D341Med (cell line): ENCODE data around the gene SEZ6L2.
"Not testable (repeated sequence)": the region's sequence is repeated elsewhere in the genome, so short reads cannot be mapped to it uniquely, and the experiment has no call there.

Experiments
- DNase-seq: peaks from one replicate; pipeline ENCODE4 v3.0.0; 2012; ENCODE audit warnings: low spot score

SEZ6L2 gene

DNA sequence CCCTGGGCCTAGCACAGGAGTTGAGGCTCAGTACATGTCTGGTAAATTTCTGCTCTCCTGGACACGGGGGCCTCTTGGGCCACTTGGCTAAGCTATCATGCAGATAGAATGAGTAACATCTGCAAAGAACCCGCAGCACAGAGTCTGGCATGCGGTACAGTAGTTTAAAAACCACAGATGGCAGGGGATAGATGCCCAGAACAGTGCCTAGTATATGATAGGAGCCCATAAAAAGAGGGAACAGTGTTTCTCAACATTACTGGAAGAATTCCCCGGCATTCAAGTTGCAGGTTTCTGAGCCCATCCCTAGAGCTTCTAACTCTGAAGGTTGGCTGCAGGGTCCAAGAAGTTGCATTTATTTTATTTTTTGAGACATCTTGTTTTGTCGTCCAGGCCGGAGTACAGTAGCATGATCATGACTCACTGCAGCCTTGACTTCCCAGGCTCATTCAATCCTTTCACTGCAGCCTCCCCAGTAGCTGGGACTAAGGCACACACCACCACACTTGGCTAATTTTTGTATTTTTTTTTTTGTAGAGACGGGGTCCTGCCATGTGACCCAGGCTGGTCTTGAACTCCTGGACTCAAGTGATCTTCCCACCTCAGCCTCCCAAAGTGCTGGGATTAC is 42.1 kb downstream of the SEZ6L2 start:
- no peak for DNase-seq

- DNase-seq = no peak
These were observed 44.7 kb downstream of the SEZ6L2 start for GRCh38 chr16:29854520-29855100.

GRCh38 chr16:29852654-29853053 is 46.7 kb downstream of the SEZ6L2 start:
- DNase-seq = no peak

DNA sequence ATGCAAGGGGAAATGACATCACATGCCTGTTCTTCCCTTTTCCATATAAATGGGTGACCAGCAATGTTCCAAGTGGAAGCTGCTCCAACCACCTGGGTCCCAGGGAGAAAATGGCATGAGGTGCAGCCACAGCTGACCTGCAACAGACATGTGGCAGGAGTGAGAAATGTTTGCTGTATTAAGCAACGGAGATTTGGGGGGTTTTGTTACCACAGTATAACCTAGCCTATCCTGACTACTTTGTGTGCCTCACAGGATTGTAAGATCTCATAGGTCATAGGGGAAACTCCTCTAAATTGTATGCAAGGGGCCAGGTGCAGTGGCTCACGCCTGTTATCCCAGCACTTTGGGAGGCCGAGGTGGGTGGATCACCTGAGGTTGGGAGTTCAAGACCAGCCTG is 48.4 kb downstream of the SEZ6L2 start:
- DNase-seq = no peak

GRCh38 chr16:29849505-29849904 is 49.8 kb downstream of the SEZ6L2 start:
- DNase-seq = no peak

GRCh38 chr16:29848420-29849297 is 50.7 kb downstream of the SEZ6L2 start:
- DNase-seq = peak; percentile 88

- DNase-seq = no peak
These were observed 53.7 kb downstream of the SEZ6L2 start for GRCh38 chr16:29845656-29846055.

- no peak for DNase-seq
These were observed 54.6 kb downstream of the SEZ6L2 start for GRCh38 chr16:29844575-29845331.

DNA sequence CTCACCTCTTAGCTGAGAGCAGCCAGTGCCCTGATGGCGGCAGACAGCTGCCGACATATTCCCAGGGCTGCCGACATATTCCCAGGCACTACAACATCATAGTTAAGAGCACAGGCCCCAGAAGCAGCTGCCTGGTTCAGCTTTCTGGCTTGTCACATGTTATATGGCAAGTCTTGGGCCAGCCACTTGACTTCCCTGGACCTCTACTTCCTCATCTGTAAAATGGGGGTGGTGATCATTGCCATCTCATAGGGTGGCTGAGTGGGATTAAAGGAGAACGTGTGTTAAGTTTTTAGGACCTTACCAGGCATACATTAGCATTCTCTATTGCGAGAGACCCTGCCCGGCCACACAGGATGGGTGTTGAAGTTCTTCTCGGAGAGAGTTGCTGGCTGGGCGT is 55.4 kb downstream of the SEZ6L2 start:
- no peak for DNase-seq

DNA sequence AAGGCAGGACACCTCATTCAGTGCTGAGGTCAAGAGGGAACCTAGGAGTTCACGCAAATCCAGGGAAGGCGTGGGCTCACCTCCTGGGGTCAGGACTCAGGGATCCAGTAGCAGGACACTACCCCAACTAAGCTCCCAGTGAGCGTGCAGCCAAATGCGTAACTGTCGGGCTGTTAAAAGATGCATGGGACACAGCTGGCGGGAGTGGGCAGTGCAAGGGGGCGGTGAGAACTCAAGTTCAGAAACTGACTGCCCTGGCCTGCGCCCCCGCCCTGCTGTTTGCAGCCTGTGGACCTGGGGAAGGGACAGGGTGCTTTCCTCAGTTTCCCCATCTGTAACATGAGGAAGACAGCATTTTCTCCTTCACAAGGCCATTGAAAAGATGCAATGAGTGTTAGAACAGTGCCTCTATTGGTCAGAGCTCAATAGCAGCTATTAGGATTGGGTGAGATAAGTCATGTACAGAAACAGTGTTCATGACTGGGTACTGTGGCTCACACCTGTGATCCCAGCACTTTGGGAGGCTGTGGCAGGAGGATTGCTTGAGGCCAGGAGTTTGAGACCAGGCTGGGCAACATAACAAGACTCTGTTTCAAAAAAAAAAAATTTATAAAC is 56.5 kb downstream of the SEZ6L2 start:
- DNase-seq = no peak

GRCh38 chr16:29841631-29842030 is 57.7 kb downstream of the SEZ6L2 start:
- no peak for DNase-seq

DNA sequence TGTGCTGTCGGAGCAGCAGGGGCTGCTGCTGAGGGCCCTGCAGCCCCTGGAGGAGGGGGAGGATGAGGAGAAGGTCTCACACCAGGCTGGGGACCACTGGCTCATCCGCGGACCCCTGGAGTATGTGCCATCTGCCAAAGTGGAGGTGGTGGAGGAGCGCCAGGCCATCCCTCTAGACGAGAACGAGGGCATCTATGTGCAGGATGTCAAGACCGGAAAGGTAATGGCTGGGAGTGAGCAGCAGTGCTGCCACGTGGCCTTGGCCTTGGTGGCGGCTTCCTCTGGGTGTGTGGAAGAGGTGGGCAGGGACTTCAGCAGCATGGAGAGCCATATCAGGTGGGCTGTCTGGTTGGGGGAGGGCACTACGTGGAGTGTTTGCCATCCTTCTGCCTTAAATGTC is 59.1 kb downstream of the SEZ6L2 start:
- no peak for DNase-seq

DNA sequence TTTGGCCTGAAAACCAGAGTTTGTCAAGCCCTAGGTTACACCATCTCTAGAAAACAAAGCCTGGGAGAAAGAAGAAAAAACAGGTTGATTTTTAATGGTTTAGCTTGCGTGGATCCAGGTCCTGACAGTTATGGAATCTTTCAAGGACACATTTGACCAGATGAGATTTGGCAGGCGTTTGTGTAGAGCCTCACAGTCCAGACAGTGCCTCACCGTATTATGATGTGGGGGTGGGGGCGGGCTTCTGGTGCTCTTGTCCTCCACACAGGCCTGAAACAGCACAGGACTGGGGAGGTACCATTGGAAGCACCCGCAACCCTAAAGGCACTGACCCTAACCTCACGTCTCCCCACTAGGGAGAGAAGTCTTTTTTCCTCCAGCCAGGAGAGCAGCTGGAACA is 59.5 kb downstream of the SEZ6L2 start:
- DNase-seq = no peak

DNA sequence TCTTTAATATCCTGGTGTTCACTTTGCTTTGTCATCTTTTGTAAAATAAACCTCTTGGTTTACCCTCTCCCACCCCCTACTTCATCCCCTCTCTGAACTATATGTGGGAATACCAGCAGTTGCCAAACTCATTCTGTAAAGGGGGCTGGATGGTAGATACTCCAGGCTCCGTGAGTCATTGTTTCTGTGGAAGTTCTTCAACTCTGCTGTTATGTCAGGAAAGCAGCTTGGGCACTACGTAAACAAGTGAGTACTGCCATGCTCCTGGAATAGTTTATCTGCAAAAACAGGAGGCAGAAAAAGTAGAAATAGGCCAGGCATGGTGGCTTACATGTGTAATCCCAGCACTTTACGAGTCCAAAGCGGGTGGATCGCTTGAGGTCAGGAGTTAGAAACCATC is 61.5 kb downstream of the SEZ6L2 start:
- no peak for DNase-seq

- DNase-seq = no peak
These were observed 62.7 kb downstream of the SEZ6L2 start for GRCh38 chr16:29836623-29837022.

GRCh38 chr16:29835926-29836325 is 63.4 kb downstream of the SEZ6L2 start:
- no peak for DNase-seq

- DNase-seq = no peak
These were observed 65.3 kb downstream of the SEZ6L2 start for GRCh38 chr16:29834079-29834478.

DNA sequence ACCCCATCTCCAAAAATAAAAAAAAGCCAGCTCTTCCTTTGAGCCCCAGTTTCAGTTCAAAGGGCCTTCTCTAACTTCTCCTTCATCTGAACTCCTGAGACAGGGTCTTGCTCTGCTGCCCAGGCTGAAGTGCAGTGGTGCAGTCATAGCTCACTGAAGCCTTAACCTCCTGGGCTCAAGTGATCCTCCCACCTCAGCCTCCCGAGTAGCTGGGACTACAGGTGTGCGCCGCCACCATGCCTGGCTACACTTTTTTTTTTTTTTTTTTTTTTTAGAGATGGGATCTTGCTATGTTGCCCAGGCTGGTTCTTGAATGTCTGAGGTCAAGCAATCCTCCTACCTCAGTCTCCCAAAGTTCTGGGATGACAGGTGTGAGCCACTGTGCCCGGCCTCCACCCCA is 66.1 kb downstream of the SEZ6L2 start:
- not testable (repeated sequence) for DNase-seq

GRCh38 chr16:29831490-29831889 is 67.9 kb downstream of the SEZ6L2 start:
- DNase-seq = no peak

DNA sequence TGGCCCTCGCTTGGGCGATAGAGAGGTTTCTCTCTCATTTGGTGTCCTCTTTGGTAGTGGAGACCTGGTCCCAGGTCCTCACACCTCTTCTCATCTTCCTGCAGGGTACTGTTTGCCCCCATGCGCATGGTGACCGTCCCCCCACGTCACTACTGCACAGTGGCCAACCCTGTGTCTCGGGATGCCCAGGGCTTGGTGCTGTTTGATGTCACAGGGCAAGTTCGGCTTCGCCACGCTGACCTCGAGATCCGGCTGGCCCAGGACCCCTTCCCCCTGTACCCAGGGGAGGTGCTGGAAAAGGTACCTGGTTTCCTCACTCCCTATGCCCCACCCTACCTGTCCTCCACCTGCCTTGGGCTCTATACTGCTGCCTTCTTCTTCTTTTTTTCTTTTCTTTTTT is 68.6 kb downstream of the SEZ6L2 start:
- no peak for DNase-seq

DNA sequence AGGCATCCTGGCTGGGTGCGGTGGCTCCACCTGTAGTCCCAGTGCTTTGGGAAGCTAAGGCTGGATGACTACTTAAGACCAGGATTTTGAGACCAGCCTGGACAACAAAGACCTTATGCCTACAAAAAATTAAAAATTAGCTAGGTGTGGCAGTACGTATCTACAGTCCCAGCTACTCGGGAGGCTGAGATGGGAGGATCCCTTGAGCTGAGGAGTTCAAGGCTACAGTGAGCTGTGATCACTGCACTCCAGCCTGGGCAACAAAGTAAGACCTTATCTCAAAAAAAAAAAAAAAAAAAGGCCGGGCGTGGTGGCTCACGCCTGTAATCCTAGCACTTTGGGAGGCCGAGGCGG is 73.0 kb downstream of the SEZ6L2 start:
- no peak for DNase-seq
